DND-41 (cell line): ENCODE data around the gene CDC25B.
A peak's percentile ranks its signal among the peaks of the same experiment; 100 is the strongest.

Source experiments
- ATAC-seq: fragments of 200-7000 bp; cut with Tn5 transposase; 3 replicates; pipeline ENCODE4 v1.9.1; 2021; ENCODE audit warnings: low read depth; ENCODE audit not compliant: insufficient read depth
- DNase-seq: peaks from one replicate; pipeline ENCODE4 v3.0.0-alpha.2; 2020
- H2AFZ ChIP-seq: 2 replicates; pipeline ENCODE4 v1.6.0; 2012; ENCODE audit warnings: low read depth, low read length
- H3K27ac ChIP-seq: 2 replicates; pipeline ENCODE4 v1.5.1; 2012; ENCODE audit warnings: low read length, inconsistent platforms
- H3K27me3 ChIP-seq: fragments of 200-600 bp; sonication (generic); 2 replicates; pipeline ENCODE4 v1.6.0; 2012; ENCODE audit warnings: low read length, mild to moderate bottlenecking, inconsistent platforms; ENCODE audit not compliant: insufficient read depth, poor library complexity
- H3K36me3 ChIP-seq: 2 replicates; pipeline ENCODE4 v1.5.1; 2012; ENCODE audit warnings: low read length, inconsistent platforms; ENCODE audit not compliant: insufficient read depth
- H3K4me1 ChIP-seq: 2 replicates; pipeline ENCODE4 v1.5.1; 2012; ENCODE audit warnings: mild to moderate bottlenecking, low read length; ENCODE audit not compliant: insufficient read depth
- H3K4me2 ChIP-seq: 2 replicates; pipeline ENCODE4 v1.6.0; 2012; ENCODE audit warnings: mild to moderate bottlenecking, moderate library complexity, low read length, inconsistent platforms; ENCODE audit not compliant: insufficient read depth
- H3K4me3 ChIP-seq, 2 experiments: fragments of 200-600 bp in 1 of 2; shearing (Covaris generic) in 1 of 2; 2 replicates each; pipeline ENCODE4 v1.5.1; 2012 to 2016; ENCODE audit warnings: inconsistent platforms in 2 of 2, low read length in 2 of 2, mild to moderate bottlenecking in 2 of 2, low read depth in 1 of 2, moderate library complexity in 1 of 2
- H3K79me2 ChIP-seq: 2 replicates; pipeline ENCODE4 v1.6.0; 2012; ENCODE audit warnings: low read length, inconsistent platforms; ENCODE audit not compliant: insufficient read depth
- H3K9ac ChIP-seq: 2 replicates; pipeline ENCODE4 v1.6.0; 2012; ENCODE audit warnings: low read depth, mild to moderate bottlenecking, inconsistent platforms, low read length, moderate library complexity
- H3K9me3 ChIP-seq: 2 replicates; pipeline ENCODE4 v1.5.1; 2012; ENCODE audit warnings: low read length, moderate library complexity, mild to moderate bottlenecking, inconsistent platforms; ENCODE audit not compliant: insufficient read depth, severe bottlenecking
- H4K20me1 ChIP-seq: 2 replicates; pipeline ENCODE4 v1.6.0; 2012; ENCODE audit warnings: low read length; ENCODE audit not compliant: insufficient read depth
- CTCF ChIP-seq: IDR thresholded peaks from 2 replicates; pipeline ENCODE4 v1.5.1; 2012; ENCODE audit warnings: borderline replicate concordance, low read length, moderate library complexity, mild to moderate bottlenecking; ENCODE audit not compliant: poor library complexity, severe bottlenecking; ENCODE audit errors: extremely low read depth
- EZH2 ChIP-seq: IDR thresholded peaks from 3 replicates; pipeline ENCODE4 v1.6.1; 2012; ENCODE audit warnings: borderline replicate concordance, low read depth, mild to moderate bottlenecking, moderate library complexity, low read length, inconsistent platforms; ENCODE audit not compliant: severe bottlenecking

Gene CDC25B

GRCh38 chr20:3847429-3847940 is 51.4 kb downstream of the CDC25B start:
- Histone ChIP-seq H3K9me3 (no peaks in the 10 kb centered on the region), H2AFZ (peak overlapping the region; percentile 92), H3K4me1 (peaks cover 30% of the 10 kb centered on the region), H3K9ac (peak overlapping the region; percentile 98), H4K20me1 (peaks cover 11% of the 10 kb centered on the region), H3K27ac (peak overlapping the region; percentile 78), H3K27me3 (no peaks in the 10 kb centered on the region), H3K4me2 (peak overlapping the region; percentile 99), H3K36me3 (peaks cover 12% of the 10 kb centered on the region; the same call in 1 of the 2 replicates), H3K79me2 (peaks cover 53% of the 10 kb centered on the region), H3K4me3 (peak overlapping the region; percentile 74 to 90)
- DNase-seq (no peak), ATAC-seq (no peak)
- TF ChIP-seq CTCF (no peak), EZH2 (no peak)

GRCh38 chr20:3848565-3848964 is 52.5 kb downstream of the CDC25B start:
- peaks cover 57% of the 10 kb centered on the region for H3K79me2 ChIP-seq
- no peak for ATAC-seq

GRCh38 chr20:3854462-3854871 is 58.4 kb downstream of the CDC25B start:
- no peaks in the 10 kb centered on the region for H3K4me1 ChIP-seq
- peaks cover 14% of the 10 kb centered on the region for H4K20me1 ChIP-seq
- TF ChIP-seq EZH2, result no peak
- no peak for TF ChIP-seq CTCF
- H3K9ac ChIP-seq, result no peak overlapping the region
- no peak overlapping the region for H3K27ac ChIP-seq
- no peak overlapping the region for H3K4me2 ChIP-seq
- no peak for DNase-seq
- no peaks in the 10 kb centered on the region for H3K27me3 ChIP-seq
- H2AFZ ChIP-seq, result no peak overlapping the region
- peaks cover 43% of the 10 kb centered on the region for H3K36me3 ChIP-seq
- 0 out of 3 replicates have a peak, but pooled peaks have one; percentile 21 for ATAC-seq
- no peaks in the 10 kb centered on the region for H3K9me3 ChIP-seq
- H3K4me3 ChIP-seq, result no peak overlapping the region
- H3K79me2 ChIP-seq, result peaks cover 40% of the 10 kb centered on the region

More at GRCh38 chr20:3848565-3848964, 52.5 kb downstream of the CDC25B start:
- TF ChIP-seq CTCF (no peak), EZH2 (no peak)
- H2AFZ ChIP-seq, result no peak overlapping the region
- no peak overlapping the region for H3K4me3 ChIP-seq
- no peaks in the 10 kb centered on the region for H3K9me3 ChIP-seq
- peak overlapping the region; percentile 98; the same call in 1 of the 2 replicates for H3K9ac ChIP-seq
- no peaks in the 10 kb centered on the region for H3K27me3 ChIP-seq
- peaks cover 12% of the 10 kb centered on the region; the same call in 1 of the 2 replicates for H3K36me3 ChIP-seq
- no peak for DNase-seq
- peaks cover 30% of the 10 kb centered on the region for H3K4me1 ChIP-seq
- peak overlapping the region; percentile 35; the same call in 1 of the 2 replicates for H3K4me2 ChIP-seq
- H4K20me1 ChIP-seq, result peaks cover 11% of the 10 kb centered on the region
- H3K27ac ChIP-seq, result peak overlapping the region; percentile 20; the same call in 1 of the 2 replicates
